ENCODE data around the gene DNAH3.

GRCh38 chr16:20938426-20938825, 212.2 kb downstream of the DNAH3 start:
- TF ChIP-seq POLR2A (IDR thresholded peaks at IDR 0.05; ENCODE audit: low read length) (no peak), GATA1 (IDR thresholded peaks at IDR 0.05; ENCODE audit: low read depth, low read length) (no peak)

Measured in erythroblast (primary cell).